ENCODE measurements around the gene TP53BP2.

The TP53BP2 gene

GRCh38 chr1:223765719-223766340 lies 79.9 kb downstream of the TP53BP2 start:
- DNase-seq (ENCODE audit: low read depth in 4 of 4, low spot score in 1 of 4): no peak

- DNase-seq (ENCODE audit: low read depth in 4 of 4, low spot score in 1 of 4): no peak
Measured at GRCh38 chr1:223765036-223765718, 80.6 kb downstream of the TP53BP2 start.

GRCh38 chr1:223763881-223764280 lies 81.9 kb downstream of the TP53BP2 start:
- DNase-seq (ENCODE audit: low read depth in 4 of 4, low spot score in 1 of 4): no peak

- no peak for DNase-seq (ENCODE audit: low read depth in 4 of 4, low spot score in 1 of 4)
Measured at GRCh38 chr1:223763251-223763650, 82.5 kb downstream of the TP53BP2 start.

DNA sequence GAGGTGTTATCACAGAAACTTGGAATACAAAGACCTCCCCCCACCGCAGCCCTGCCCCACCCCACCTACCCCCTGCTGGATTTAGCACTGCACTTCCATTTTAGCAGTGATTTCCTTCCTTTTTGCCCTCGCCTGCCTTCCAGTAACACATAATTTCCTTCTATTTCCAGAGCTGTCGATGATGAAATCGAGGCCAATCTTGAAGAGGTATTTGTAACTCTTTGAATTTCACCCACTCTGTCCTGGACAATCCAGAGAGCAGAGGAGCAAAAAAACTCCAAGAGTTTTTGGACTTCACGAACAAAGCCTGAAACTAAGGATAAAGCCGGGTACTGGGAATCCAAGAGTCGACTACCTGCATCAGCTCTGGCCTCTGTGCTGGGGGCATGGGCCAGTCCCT lies 84.3 kb downstream of the TP53BP2 start:
- no peak for DNase-seq (ENCODE audit: low read depth in 4 of 4, low spot score in 1 of 4)

DNA sequence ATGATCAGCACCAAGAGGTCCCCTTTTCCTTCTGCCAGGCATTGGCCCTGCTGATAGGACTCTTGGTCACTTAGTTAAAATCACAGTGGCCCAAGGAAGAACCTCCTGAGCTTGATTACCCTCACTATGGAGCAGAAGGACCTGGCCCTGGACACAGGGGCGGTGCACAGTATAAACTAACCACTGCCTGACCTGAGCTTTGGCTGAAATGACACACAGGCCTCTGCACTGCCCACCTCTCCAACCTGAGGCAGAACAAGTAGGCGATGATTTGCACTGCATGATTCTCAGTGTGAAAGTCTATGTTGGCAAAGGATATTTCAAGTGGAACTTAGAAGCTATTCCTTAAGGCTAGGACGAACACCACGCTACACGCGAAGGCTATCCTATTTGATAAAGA lies 84.9 kb downstream of the TP53BP2 start:
- DNase-seq (ENCODE audit: low read depth in 4 of 4, low spot score in 1 of 4): no peak

DNA sequence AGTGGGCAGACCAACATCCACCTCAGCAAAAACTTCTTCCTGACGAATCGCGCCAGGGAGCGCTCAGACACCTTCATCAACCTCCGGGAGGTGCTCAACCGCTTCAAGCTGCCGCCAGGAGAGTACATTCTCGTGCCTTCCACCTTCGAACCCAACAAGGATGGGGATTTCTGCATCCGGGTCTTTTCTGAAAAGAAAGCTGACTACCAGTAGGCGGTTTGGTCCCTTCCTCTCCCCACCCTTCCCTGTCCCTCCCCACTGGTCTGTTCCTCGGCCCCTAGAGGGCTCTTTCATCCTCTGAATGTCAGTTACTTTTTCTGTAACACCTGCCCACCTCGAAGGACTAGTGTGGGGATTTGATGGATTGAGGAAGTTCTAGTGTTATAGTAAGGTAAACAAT lies 86.5 kb downstream of the TP53BP2 start:
- DNase-seq (ENCODE audit: low read depth in 4 of 4, low spot score in 1 of 4): no peak

DNA sequence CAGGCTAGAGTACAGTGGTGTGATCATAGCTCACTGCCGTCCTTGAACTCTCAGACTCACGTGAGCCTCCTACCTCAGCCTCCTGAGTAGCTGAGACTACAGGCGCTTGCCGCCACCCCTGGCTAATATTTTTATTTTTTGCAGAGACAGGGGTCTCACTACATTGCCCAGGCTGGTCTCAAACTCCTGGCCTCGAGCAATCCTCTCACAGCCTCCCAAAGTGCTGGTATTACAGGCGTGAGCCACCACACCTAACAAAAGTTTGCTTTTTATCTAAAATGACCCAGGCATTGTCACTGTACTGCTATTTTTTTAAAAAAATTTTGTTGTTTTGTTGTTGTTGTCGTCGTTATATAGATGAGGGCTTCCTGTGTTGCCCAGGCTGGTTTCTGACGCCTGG lies 87.0 kb downstream of the TP53BP2 start:
- no peak for DNase-seq (ENCODE audit: low read depth in 4 of 4, low spot score in 1 of 4)

DNA sequence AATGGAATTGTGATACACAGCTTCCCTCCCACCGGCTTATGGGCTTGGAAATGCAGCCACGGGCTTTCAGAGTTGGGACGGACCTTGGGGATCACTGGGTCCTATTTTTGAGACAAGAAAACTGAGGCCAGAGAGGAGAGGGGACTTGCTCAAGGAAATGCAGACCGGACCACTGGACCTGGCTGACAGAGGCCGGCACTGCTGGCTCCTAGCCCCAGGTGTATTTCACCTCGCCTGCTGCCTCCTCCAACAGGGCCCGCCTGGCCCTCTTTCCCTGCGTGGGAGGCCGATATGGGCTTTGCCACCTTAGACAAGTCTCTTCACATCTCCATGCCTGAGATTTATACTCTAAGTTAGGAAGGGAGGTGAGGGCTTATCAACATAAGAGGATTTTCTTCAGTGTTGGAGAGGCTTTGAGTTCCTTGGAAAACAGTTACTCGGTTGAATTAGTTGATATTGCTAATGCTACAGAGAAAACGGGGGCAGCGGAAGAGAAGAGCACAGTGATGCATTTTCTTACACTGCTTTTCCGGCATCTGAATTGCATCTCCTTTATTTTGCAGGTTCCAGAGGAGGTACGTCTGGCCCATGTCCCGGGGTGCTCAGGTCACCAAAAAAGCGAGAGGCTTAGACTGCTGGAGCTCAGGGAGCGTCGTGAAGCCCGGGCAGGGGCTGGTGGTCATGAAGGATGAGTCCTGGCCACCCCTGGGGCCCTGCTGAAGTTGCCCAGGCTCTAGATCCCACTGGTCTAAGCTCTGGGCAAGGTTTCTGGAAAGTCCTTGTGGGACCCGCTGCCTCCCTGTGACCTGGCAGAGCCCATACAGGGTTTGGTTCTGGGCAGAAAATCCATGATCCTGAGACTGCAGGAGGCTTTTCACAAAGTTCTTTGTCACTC lies 88.7 kb downstream of the TP53BP2 start:
- no peak for DNase-seq (ENCODE audit: low read depth in 4 of 4, low spot score in 1 of 4)

DNA sequence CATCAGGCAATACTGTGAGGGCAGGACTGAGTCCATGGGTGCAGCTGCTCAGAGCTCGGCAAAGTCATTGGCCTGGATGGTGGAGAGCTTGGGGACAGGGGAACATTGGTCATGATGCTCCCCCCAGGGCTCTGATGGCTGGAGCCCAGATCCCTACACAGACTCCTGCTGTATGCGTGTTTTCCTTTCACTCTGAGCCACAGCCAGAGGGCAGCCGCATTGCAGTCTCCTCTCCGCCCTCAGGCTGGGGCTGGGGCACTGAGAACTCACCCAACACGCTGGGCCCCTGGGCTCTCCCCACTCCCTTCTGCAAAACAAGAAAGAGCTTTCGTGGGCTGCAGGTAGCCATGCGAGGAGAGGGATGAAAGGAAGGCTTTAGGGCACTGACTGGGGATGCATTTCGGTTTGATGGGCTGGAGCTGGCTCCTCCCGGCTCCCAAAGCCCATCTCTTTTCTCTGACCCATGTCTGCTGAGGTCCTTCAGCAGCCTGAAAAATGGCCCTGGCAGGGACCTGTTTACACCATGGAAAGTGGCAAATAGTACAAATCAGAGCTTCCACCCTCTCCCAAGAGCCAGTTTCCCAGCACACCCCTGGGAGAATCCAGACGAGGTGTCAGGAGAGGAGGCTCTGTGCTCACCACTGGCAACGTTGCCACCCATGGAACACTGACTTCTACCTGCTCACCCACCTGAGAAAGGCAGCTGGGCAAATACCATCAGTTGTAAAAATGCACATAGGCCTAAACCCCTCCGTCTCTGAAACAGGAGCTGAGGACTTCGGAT lies 89.6 kb downstream of the TP53BP2 start:
- DNase-seq (ENCODE audit: low read depth in 4 of 4, low spot score in 1 of 4): no peak

GRCh38 chr1:223755432-223755792 lies 90.3 kb downstream of the TP53BP2 start:
- DNase-seq (ENCODE audit: low read depth in 4 of 4, low spot score in 1 of 4): no peak

DNA sequence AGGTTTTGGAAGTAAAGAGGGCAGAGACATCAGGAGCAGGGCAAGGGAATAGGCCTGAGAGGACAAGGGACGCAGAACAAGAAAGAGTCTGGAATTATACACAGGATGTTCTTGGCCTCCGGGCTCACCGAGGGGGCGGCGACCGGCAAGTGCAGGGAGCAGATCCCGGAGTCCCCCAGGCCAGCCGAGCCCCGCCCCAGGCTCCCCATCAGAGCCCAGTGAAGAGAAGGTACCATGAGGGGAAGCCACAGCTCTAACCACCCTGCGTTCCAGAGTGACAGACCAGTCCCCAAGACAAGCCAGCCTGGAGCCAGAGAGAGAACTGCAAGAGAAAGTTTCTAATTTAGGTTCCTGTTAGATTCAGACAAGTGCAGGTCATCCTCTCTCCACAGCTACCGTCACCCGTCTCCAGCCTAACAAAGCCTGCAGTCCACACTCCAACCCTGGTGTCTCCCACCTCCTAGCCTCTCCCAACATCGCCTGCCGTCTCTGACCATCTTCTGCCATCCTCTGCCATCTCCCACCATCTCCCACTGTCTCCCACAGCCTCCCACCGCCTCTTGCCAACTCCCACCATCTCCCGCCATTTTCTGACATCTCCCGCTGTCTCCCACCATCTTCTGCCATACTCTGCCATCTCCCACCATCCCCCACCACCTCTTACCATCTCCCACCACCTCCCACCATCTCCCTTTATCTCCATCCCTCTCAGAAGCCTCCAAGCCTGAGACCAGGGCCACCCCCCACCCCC lies 90.9 kb downstream of the TP53BP2 start:
- DNase-seq (ENCODE audit: low read depth in 4 of 4, low spot score in 1 of 4): no peak

DNA sequence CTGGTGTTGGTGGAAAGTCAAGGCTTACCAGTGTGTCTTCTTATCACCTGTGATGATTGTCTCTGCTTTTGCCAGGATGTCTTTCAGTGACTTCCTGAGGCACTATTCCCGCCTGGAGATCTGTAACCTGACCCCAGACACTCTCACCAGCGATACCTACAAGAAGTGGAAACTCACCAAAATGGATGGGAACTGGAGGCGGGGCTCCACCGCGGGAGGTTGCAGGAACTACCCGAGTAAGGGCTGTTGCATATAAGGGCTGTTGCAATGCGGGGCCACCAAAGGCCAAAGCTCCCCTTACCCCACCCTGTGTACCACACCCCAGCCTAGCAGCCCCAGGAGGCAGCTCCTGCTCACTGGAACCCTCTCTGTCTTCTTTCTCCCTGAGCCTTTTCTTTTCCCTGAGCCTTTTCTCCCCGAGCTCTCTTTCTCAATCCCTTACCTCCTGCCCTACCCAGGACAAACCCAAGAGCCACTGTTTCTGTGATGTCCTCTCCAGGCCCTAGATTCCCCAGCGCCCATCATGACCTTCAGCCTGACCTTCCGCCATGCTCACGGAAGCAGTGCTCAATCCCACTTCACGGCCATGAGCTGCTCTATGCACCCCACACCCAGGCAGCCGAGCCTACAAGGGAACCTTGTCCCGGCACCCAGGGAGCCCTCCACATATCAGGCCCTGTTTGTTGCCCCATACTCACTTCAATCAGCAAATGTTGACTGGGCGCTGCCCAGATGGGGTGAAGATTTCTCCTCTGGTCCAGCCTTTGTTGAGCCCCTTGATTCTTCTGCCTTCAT lies 92.8 kb downstream of the TP53BP2 start:
- DNase-seq (ENCODE audit: low read depth in 4 of 4, low spot score in 1 of 4): no peak

DNA sequence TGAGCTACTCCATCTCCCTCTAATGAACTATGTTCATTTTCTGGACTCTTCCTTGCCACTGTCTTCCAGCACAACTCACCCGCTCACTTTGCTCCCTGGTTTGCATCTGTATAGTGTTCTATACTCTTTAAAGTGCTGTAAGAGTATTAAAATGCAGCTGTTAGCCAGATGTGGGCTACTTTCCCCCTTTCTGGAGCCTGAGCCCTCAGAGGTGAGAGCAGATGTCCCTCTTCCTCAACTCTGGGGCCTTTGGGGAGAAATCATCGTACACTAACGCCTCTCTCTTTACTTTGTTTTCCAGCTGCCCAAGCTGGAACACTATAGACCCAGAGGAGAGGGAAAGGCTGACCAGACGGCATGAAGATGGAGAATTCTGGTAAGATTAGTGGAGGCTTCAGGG lies 94.1 kb downstream of the TP53BP2 start:
- no peak for DNase-seq (ENCODE audit: low read depth in 4 of 4, low spot score in 1 of 4)

- DNase-seq (ENCODE audit: low read depth in 4 of 4, low spot score in 1 of 4): no peak
Measured at GRCh38 chr1:223750730-223751570, 94.8 kb downstream of the TP53BP2 start.

GRCh38 chr1:223748773-223749733 lies 96.7 kb downstream of the TP53BP2 start:
- peak; percentile 32 to 55 (median 48) for DNase-seq (ENCODE audit: low read depth in 4 of 4, low spot score in 1 of 4)

DNA sequence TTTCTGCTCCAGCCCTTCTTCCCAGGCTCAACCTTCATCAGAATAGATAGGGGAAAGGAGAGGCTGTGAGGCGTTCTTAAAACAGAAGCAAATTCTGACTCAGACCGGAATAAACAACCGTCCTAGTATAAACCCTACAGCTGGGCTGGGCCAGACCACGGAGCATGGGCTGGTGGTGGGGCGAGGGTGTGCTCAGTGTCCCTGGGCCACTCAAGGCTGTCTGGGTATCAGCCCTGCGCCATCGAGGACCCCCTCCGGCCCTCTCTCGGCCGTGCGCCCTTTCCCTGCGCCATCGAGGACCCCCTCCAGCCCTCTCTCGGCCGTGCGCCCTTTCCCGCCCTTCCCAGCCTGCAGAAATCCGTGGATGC lies 97.4 kb downstream of the TP53BP2 start:
- no peak for DNase-seq (ENCODE audit: low read depth in 4 of 4, low spot score in 1 of 4)

DNA sequence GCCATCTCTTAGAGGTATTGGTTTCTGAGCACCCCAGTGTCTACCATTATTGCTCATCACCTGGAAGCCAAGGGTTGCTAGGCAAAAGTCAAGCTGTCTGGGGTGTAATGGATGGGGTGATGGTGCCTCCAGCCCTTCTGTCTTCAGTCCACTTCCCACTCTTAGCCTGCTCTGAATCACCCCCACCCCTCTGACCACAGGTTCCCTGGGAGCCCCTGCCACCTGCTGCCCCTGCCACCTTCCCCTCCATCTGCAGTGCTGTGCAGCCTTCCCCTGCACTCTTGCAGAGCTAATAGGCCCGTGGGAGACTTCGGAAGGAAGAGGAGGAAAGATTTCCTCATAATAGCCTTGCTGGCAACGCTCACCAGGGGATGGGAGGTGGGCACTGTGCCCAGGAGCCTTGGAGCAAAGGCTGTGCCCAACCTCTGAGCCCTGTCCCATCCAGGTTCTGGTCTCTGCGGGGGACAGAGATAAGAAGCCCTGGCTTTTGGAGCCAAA lies 97.9 kb downstream of the TP53BP2 start:
- no peak for DNase-seq (ENCODE audit: low read depth in 4 of 4, low spot score in 1 of 4)

All from stimulated activated CD4-positive, alpha-beta T cell treated with anti-CD3 and anti-CD28 coated beads, Interleukin-1b, Interleukin-23, amount 100 ng/mL, for 24 hours (primary cell).